ENCODE measurements around the gene FLRT1.

The FLRT1 gene

GRCh38 chr11:64049509-64049908, 13.8 kb downstream of the FLRT1 start:
- no peak for DNase-seq

DNA sequence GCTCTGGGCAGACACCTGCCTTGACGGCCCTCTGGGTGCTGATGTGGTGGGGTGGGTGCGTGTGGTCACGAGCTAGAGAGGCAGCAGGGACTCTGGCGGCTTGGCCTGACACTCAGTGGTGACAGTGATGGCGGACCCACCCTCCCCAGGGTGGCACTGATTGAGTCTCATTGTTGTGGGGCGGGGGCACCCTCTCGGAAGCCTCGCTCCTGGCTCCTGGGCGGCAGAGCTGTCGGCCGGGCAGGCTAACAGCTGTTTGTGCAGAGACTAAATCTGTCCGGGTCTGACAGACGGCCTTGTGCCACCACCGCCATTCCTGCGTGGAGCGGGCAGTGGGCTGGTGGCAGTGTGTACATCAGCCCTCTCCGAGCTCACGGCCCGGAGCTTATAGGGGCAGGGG, 15.6 kb downstream of the FLRT1 start:
- no peak for DNase-seq

DNA sequence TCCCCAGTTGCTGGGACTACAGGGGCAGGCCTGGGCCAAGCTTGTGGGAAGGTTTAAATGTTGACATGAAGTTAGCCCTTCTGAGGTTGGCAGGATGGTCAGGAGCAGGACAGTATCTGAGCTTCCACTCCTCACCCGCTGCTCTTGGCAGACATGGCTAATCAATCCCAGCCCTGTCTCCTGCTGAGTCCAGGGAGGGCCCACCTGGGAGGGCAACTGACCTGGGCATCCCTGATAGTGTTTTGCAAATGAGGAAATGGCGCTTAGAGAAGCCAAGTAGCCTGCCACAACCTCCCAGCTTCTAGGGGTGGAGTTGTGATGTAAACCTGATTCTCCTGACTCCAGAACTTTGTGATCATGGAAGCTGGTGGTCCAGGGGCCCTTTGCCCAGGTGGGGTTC, 16.7 kb downstream of the FLRT1 start:
- no peak for DNase-seq

- DNase-seq = no peak
Observed at GRCh38 chr11:64052938-64053622, 17.3 kb downstream of the FLRT1 start.

DNA sequence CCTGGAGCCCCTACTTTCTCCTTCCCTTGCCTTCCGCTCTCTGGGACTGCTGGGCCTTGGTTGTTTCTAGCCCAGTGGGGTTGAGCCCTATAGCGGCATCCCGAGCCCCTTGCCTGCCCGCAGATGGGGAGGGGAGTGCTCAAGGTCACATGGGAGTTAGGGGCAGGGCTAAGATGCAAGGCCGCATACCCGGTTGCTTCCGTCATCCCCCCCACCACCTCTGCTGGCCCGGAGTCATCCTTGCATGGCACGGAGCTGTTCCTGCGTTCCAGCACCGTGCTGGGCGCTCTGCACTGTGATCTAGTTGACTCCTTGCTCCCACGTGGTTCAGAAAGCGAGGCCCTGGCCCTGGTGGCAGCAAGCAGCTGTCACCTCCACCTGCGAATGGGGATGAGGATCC, 18.0 kb downstream of the FLRT1 start:
- DNase-seq = no peak

GRCh38 chr11:64055077-64055476, 19.3 kb downstream of the FLRT1 start:
- no peak for DNase-seq

DNA sequence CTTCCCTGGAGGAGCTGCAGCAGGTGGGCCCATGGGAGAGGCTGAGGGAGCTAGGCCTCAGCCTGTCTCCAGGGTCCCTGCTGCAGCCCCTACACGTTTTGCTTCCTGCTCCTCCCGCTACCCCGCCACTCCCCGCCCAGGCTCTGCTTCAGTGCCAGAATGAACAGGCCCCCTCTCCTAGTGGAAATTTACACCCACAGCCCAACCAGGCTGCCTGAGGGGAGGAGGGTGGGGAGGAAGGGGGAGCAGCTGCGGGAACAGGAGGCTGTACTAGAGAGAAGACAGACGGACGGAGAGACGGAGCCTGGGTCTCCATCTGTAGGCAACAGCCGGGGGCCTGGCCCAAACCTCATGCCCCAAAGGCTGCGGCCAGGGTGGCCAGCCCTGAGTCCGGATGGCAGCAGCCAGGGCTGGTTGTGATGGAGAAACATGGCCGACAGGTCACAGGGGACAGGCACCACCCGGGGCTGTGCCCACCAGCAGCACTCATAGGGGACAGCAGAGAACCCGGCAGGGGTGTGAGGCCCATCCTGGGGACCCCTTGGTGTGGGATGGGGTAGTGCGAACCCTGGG, 20.6 kb downstream of the FLRT1 start:
- no peak for DNase-seq

- DNase-seq = no peak
Observed at GRCh38 chr11:64056861-64057260, 21.1 kb downstream of the FLRT1 start.

DNA sequence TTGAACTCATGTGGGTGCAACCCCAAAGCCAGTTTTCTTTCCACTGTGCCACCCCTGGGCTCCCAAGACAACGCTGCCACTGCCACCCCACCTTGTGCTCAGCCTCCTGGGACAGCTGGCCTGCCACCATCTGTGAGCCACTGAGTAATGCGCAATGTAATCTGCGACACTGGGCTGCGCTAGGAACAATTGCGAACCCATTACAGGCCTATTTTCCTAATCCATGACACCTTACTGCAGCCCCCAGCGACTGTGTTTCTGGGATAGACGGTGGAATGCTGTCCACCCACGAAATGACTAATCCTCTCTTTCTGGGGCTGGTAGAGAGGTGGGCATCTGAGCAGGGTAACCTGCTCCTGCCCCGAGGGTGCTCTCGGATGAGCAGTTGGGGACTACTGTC, 22.2 kb downstream of the FLRT1 start:
- DNase-seq = no peak

GRCh38 chr11:64058494-64058893, 22.8 kb downstream of the FLRT1 start:
- no peak for DNase-seq

GRCh38 chr11:64059339-64060140, 23.8 kb downstream of the FLRT1 start:
- DNase-seq = no peak

GRCh38 chr11:64060263-64060860, 24.6 kb downstream of the FLRT1 start:
- DNase-seq = no peak

GRCh38 chr11:64060861-64061444, 25.2 kb downstream of the FLRT1 start:
- no peak for DNase-seq

GRCh38 chr11:64062185-64063039, 26.7 kb downstream of the FLRT1 start:
- DNase-seq = no peak

DNA sequence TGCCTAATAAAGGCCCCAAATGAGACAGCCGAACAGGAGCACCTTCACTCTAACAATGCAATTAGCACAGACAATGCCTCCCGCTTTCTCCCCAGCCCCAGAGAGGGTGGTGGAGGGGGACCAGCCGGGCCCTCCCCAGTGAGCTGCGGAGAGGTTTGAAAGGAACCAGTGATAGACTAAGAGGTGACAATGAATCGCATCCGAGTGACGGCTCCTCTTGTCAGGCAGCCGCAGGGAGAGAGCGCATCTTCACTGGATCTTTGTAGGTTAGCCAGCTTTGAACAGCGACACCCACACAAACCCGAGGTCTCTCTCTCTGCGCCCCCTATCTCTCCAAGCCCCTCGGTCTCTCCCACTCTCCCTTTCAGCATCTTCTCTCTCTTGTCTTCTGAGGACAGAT, 28.0 kb downstream of the FLRT1 start:
- no peak for DNase-seq

DNA sequence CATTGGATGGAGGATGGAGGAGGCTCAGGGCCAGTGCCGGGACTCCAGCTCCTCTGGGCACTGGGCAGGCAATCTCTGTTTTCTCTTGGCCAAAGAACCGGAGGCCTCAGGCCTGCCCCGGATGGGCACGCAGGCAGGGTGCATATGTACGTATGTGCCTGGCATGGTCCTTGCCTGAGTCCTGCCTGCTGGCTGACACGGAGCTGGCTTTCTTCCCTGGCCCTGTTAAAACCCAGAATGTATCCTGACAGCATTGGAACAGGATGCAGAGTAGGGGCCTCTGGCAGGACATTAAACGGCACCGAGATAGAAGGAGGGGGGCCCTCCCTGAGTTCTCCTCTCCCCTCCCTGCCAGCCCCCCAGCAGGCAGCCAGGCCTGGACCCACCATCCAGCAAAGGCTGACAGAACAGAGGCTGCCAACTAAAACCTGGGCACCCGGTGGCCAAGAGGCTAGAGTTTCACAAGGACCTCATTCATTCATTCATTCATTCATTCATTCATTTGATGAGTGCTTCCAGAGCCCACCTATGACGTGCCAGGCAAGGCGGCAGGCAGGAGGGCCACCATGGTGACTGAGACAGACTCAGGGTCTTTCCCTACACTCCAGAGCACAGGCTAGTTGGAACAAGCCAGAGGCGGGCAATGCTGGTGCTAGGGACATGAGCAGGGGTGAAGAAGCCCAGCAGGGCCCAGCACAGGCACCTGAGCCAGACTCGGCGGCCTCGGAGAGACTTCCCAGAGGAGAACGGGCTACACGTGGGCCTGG, 28.8 kb downstream of the FLRT1 start:
- no peak for DNase-seq

GRCh38 chr11:64065141-64065465, 29.4 kb downstream of the FLRT1 start:
- no peak for DNase-seq

GRCh38 chr11:64065712-64066111, 30.0 kb downstream of the FLRT1 start:
- no peak for DNase-seq

GRCh38 chr11:64067230-64067993, 31.7 kb downstream of the FLRT1 start:
- no peak for DNase-seq

- DNase-seq = no peak
Observed at GRCh38 chr11:64068705-64069400, 33.1 kb downstream of the FLRT1 start.
